B cell (primary cell): ENCODE results near the gene AUTS2. TPM values are rescaled to one million over a fixed set of nuclear protein-coding genes. Genes with fewer than 3 reads are reported as not detected.

Experiments used
- ATAC-seq: fragments of 200-7000 bp; cut with Tn5 transposase; one replicate; pipeline ENCODE4 v1.10.0; 2021; ENCODE audit warnings: low read depth, mild to moderate bottlenecking, moderate number of reproducible peaks, moderate library complexity
- CTCF ChIA-PET: fragments of 350-600 bp; sonication (Branson Sonifier 250); formaldehyde crosslinking; loops from one replicate; lab custom pipeline; 2021; ENCODE audit warnings: antibody characterized with exemption, inconsistent platforms; lab: Charles Lee
- POLR2A ChIA-PET: fragments of 350-600 bp; sonication (Branson Sonifier 250); formaldehyde crosslinking; loops from one replicate; lab custom pipeline; 2021; ENCODE audit warnings: antibody characterized with exemption; lab: Charles Lee
- DNase-seq: peaks from one replicate; pipeline ENCODE4 v3.0.0; 2013
- H2AFZ ChIP-seq: 2 replicates; pipeline ENCODE4 v1.6.1; 2012; ENCODE audit warnings: mild to moderate bottlenecking, low read depth, low read length; ENCODE audit not compliant: insufficient read depth, poor library complexity, severe bottlenecking
- H3K27ac ChIP-seq, 2 donors: 1 replicate in 1 of 2; 2 replicates in 1 of 2; pipeline ENCODE4 v1.5.1; 2012 to 2013; ENCODE audit warnings: low read length in 2 of 2, mild to moderate bottlenecking in 2 of 2, moderate library complexity in 1 of 2
- H3K27me3 ChIP-seq, 4 experiments: fragments of 200-600 bp in 1 of 4; sonication (generic) in 1 of 4; replicated peaks in 1 of 4; 1 replicate in 2 of 4; 2 replicates in 2 of 4; pipeline versions ENCODE4 v1.6.1 to v1.7.0; 2013 to 2016; ENCODE audit warnings: low read length in 3 of 4, mild to moderate bottlenecking in 2 of 4, mixed read lengths in 1 of 4, moderate library complexity in 1 of 4; ENCODE audit not compliant: insufficient read depth in 4 of 4, control insufficient read depth in 3 of 4; ENCODE audit errors: control extremely low read depth in 1 of 4
- H3K36me3 ChIP-seq, 2 experiments: replicated peaks in 1 of 2; 1 replicate in 1 of 2; 2 replicates in 1 of 2; pipeline versions ENCODE4 v1.6.1 to v1.7.1; 2013; ENCODE audit warnings: low read length in 1 of 2; ENCODE audit not compliant: insufficient read depth in 2 of 2, control insufficient read depth in 1 of 2; ENCODE audit errors: control extremely low read depth in 1 of 2, extremely low read depth in 1 of 2
- H3K4me1 ChIP-seq, 2 donors: fragments of 200-600 bp in 1 of 2; sonication (generic) in 1 of 2; 1 replicate in 1 of 2; 2 replicates in 1 of 2; pipeline versions ENCODE4 v1.5.1 to v1.6.1; 2013 to 2017; ENCODE audit warnings: low read length in 2 of 2; ENCODE audit not compliant: control insufficient read depth in 2 of 2, insufficient read depth in 2 of 2
- H3K4me2 ChIP-seq: replicated peaks from 2 replicates; pipeline ENCODE3; 2012; ENCODE audit warnings: mild to moderate bottlenecking, low read depth, low read length; ENCODE audit not compliant: poor library complexity, severe bottlenecking
- H3K4me3 ChIP-seq, 5 experiments: fragments of 200-600 bp in 1 of 5; sonication (generic) in 1 of 5; 1 replicate in 3 of 5; 2 replicates in 2 of 5; pipeline versions ENCODE4 v1.5.1 to v1.7.0; 2011 to 2016; ENCODE audit warnings: low read length in 4 of 5, mild to moderate bottlenecking in 4 of 5, low read depth in 2 of 5, control low read depth in 1 of 5, moderate library complexity in 1 of 5; ENCODE audit not compliant: insufficient read depth in 1 of 5; ENCODE audit errors: control extremely low read depth in 1 of 5, extremely low read depth in 1 of 5
- H3K79me2 ChIP-seq: fragments of 200-600 bp; sonication (generic); one replicate; pipeline ENCODE4 v1.6.0; 2016; ENCODE audit warnings: low read length; ENCODE audit not compliant: control insufficient read depth, insufficient read depth
- H3K9ac ChIP-seq: fragments of 200-600 bp; sonication (generic); 2 replicates; pipeline ENCODE4 v1.6.1; 2017; ENCODE audit warnings: mild to moderate bottlenecking, low read length, moderate library complexity
- H3K9me3 ChIP-seq, 3 donors: one replicate each; pipeline versions ENCODE4 v1.6.1 to v1.7.1; 2013; ENCODE audit warnings: low read length in 2 of 3; ENCODE audit not compliant: control insufficient read depth in 2 of 3, insufficient read depth in 1 of 3; ENCODE audit errors: control extremely low read depth in 1 of 3
- H4K20me1 ChIP-seq: 2 replicates; pipeline ENCODE4 v1.6.0; 2012; ENCODE audit warnings: mild to moderate bottlenecking, low read length; ENCODE audit not compliant: insufficient read depth, control insufficient read depth, poor library complexity, severe bottlenecking
- H3K27ac Mint-ChIP-seq: one replicate; pipeline ENCODE4 v1.8.0; 2021; ENCODE audit warnings: mixed read lengths
- H3K27me3 Mint-ChIP-seq: one replicate; pipeline ENCODE4 v1.8.0; 2021; ENCODE audit warnings: mixed read lengths
- H3K4me1 Mint-ChIP-seq: one replicate; pipeline ENCODE4 v1.8.0; 2021; ENCODE audit warnings: mixed read lengths
- H3K4me3 Mint-ChIP-seq: one replicate; pipeline ENCODE4 v1.8.0; 2021; ENCODE audit warnings: mixed read lengths
- H3K9me3 Mint-ChIP-seq: one replicate; pipeline ENCODE4 v1.8.0; 2022; ENCODE audit warnings: mixed read lengths; ENCODE audit not compliant: insufficient read depth
- CTCF ChIP-seq: fragments of 200-600 bp; IDR thresholded peaks from one replicate; pipeline ENCODE4 v1.8.0; 2022; ENCODE audit warnings: antibody characterized with exemption, mild to moderate bottlenecking
- EZH2 ChIP-seq: IDR thresholded peaks from 2 replicates; pipeline ENCODE4 v1.6.1; 2012; ENCODE audit warnings: borderline replicate concordance, low read depth, mild to moderate bottlenecking, moderate library complexity, low read length; ENCODE audit not compliant: insufficient read depth, poor library complexity, severe bottlenecking
- WGBS: methylation state at CpG from one replicate; pipeline ENCODE4 v1.1.5; 2013; ENCODE audit warnings: missing lambda C conversion rate; ENCODE audit not compliant: insufficient coverage; 5-methylcytosine and 5-hydroxymethylcytosine counted together
- intact Hi-C: fragments of 100-400 bp; cut with micrococcal nuclease; formaldehyde crosslinking; loops from one replicate; pipeline ENCODE4 v1.10.0; 2022
- polyA plus RNA-seq: library from polyadenylated mRNA; depleted of rRNA; stranded (reverse); fragments of >200 nt; gene quantifications from 2 replicates; pipeline ENCODE4 v1.2.3, GENCODE V29; 2012
- total RNA-seq, 2 donors: library from RNA; stranded (reverse); fragments of 120-200 nt in 1 of 2; gene quantifications; 1 replicate in 1 of 2; 2 replicates in 1 of 2; pipeline versions ENCODE4 v1.2.3 to v1.2.4, GENCODE V29; 2013 to 2022

Gene AUTS2
- total and polyA plus RNA-seq, 2 donors (not counting 1 experiment from before 2014, with no cell fraction given): 22.3 to 35.0 TPM

GRCh38 chr7:70193514-70193913 lies 595.2 kb downstream of the AUTS2 start:
- TF ChIP-seq CTCF (no peak), EZH2 (no peak)
- Histone ChIP-seq H3K27ac (no peak overlapping the region), H3K79me2 (no peaks in the 10 kb centered on the region), H3K36me3 (no peaks in the 10 kb centered on the region), H3K4me1 (no peaks in the 10 kb centered on the region), H3K9ac (no peak overlapping the region), H3K9me3 (peaks cover 0 to 5% (median 0%) of the 10 kb centered on the region in 3 donors), H2AFZ (no peak overlapping the region), H3K27me3 (no peaks in the 10 kb centered on the region), H4K20me1 (no peaks in the 10 kb centered on the region), H3K4me3 (no peak overlapping the region), H3K4me2 (no peak overlapping the region)
- H3K9me3 Mint-ChIP-seq: no peaks in the 10 kb centered on the region
- 92% methylated on average over 2 of the region's 4 CpGs for WGBS
- DNase-seq: no peak
- no peak overlapping the region for H3K27ac Mint-ChIP-seq
- no peaks in the 10 kb centered on the region for H3K4me1 Mint-ChIP-seq
- no peaks in the 10 kb centered on the region for H3K27me3 Mint-ChIP-seq
- no peak for ATAC-seq
- POLR2A ChIA-PET: no interaction called here
- intact Hi-C loops: no loop called here
- no peak overlapping the region for H3K4me3 Mint-ChIP-seq
- CTCF ChIA-PET: interaction anchor here (0.9 to 1.4 kb wide), 2 partner anchors 504 to 505 kb away, joined by 3 read pairs; no protein-coding TSS in a partner anchor

GRCh38 chr7:70208236-70209063 lies 610.2 kb downstream of the AUTS2 start:
- Histone ChIP-seq H3K9ac (no peak overlapping the region), H3K4me1 (no peaks in the 10 kb centered on the region), H3K9me3 (no peaks in the 10 kb centered on the region), H3K4me2 (no peak overlapping the region), H3K27me3 (no peaks in the 10 kb centered on the region), H2AFZ (no peak overlapping the region), H3K27ac (no peak overlapping the region), H4K20me1 (no peaks in the 10 kb centered on the region), H3K36me3 (peaks cover 0 to 2% of the 10 kb centered on the region in 2 experiments), H3K79me2 (no peaks in the 10 kb centered on the region), H3K4me3 (no peak overlapping the region)
- TF ChIP-seq CTCF (no peak), EZH2 (no peak)
- ChIA-PET CTCF (no interaction called here), POLR2A (no interaction called here)
- DNase-seq: no peak
- Mint-ChIP-seq H3K9me3 (no peaks in the 10 kb centered on the region), H3K4me3 (no peak overlapping the region), H3K27me3 (no peaks in the 10 kb centered on the region), H3K4me1 (no peaks in the 10 kb centered on the region), H3K27ac (no peak overlapping the region)
- intact Hi-C loops: no loop called here
- no peak for ATAC-seq
- 79% methylated on average over 4 of the region's 5 CpGs for WGBS
